ENCODE data around the gene CPT1A.

- TF ChIP-seq CTCF (IDR thresholded peaks at IDR 0.05) = no peak
- TF ChIP-seq POLR2A (IDR thresholded peaks at IDR 0.05) = no peak
Measured at GRCh38 chr11:68819362-68819761, 22.4 kb downstream of the CPT1A start.
